ENCODE measurements around the gene CFHR2. TPM values are rescaled to one million over a fixed set of nuclear protein-coding genes. Genes with fewer than 3 reads are reported as not detected.
"Not testable (repeated sequence)": the region's sequence is repeated elsewhere in the genome, so short reads cannot be mapped to it uniquely, and the experiment has no call there.

CFHR2 gene
- total RNA-seq = not detected
- long read RNA-seq = 0 reads

GRCh38 chr1:196943568-196943967, at the start of gene CFHR2:
TSS of gene CFHR2 (plus strand) at chr1:196943738. CDS start at chr1:196943881, 143 bp downstream.
- DNase-seq (ENCODE audit: low spot score); intact Hi-C loops (cut with DNase I): not testable (repeated sequence)

DNA sequence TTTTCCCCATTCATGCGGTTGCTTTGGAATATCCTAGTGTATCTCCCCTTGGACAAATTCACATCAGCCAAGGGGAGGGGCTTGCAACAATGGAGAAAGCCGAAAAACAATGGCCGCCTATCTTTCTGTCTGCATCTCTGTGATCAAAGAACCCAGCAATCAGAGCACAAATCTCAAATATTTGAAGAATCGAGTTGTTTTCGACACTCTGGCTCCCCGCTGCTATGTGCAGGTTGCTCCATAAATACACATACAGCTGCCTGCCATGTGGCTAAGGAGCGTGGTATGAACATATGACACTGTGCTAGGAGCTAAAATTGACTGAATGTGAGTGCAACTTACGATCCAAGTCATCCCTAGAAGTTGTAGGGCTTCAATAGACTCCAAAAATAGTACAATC, 47.2 kb upstream of the CFHR2 start:
- DNase-seq (ENCODE audit: low spot score) = no peak
- intact Hi-C loops (cut with DNase I) = no loop called here

- intact Hi-C loops (cut with DNase I) = no loop called here
- no peak for DNase-seq (ENCODE audit: low spot score)
Observed at GRCh38 chr1:196897158-196897828, 46.2 kb upstream of the CFHR2 start.

- no peak for DNase-seq (ENCODE audit: low spot score)
- intact Hi-C loops (cut with DNase I) = no loop called here
Observed at GRCh38 chr1:196902344-196902743, 41.2 kb upstream of the CFHR2 start.

GRCh38 chr1:196910215-196910614, 33.3 kb upstream of the CFHR2 start:
- DNase-seq (ENCODE audit: low spot score) = no peak
- intact Hi-C loops (cut with DNase I) = no loop called here

DNA sequence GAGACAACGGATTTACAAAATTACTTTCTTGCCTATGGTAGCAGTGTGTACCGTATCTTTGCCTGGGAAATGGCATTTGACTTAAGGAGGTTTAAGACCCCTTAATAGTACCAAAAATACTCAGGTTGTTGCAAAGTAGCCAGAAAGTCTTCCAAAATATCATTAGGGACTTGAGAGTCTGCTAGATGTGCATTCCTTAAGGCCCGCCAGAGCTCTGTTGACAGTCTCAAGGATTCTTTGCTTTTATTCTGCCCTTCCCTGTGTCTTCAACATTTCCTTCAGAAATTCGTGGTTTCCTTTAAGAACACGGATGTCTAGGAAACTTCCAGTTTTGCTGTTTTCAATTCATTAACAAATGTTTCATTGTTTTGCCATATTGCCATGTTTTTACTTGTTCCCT, 31.3 kb upstream of the CFHR2 start:
- intact Hi-C loops (cut with DNase I); DNase-seq (ENCODE audit: low spot score): not testable (repeated sequence)

GRCh38 chr1:196926839-196927238, 16.7 kb upstream of the CFHR2 start:
- DNase-seq (ENCODE audit: low spot score); intact Hi-C loops (cut with DNase I): not testable (repeated sequence)

DNA sequence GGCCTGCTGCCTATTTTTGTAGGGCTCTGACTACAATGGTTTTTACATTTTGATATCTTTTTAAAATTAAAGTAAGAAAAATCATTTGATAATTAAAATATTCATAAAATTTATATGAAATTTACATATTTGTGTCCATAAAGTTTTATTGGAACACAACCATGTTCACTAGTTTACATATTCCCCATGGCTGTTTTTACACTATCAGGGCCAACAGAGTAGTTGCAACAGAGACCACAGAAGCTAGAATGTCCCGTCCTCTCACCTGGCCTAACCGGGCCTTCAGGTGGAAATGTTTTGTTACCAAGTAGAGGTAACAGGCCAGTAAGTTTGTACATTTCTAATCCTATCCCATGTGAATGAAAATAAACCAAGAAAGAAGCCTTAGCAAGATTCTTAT, 10.7 kb upstream of the CFHR2 start:
- intact Hi-C loops (cut with DNase I); DNase-seq (ENCODE audit: low spot score): not testable (repeated sequence)

GRCh38 chr1:196933531-196934189, 9.9 kb upstream of the CFHR2 start:
- DNase-seq (ENCODE audit: low spot score) = no peak
- intact Hi-C loops (cut with DNase I) = no loop called here

DNA sequence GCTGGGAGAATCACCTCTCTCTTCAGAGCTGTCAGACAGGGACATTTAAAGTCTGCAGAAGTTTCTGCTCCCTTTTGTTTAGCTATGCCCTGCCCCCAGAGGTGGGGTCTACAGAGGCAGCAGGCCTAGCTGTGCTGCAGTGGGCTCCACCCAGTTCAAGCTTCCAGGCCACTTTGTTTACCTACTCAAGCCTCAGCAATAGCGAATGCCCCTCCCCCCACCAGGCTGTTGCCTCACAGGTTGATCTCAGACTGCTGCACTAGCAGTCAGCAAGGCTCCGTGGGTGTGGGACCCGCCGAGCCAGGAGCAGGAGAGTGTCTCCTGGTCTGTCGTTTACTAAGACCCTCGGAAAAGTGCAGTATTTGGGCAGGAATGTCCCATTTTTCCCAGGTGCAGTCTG, 2.1 kb upstream of the CFHR2 start:
- intact Hi-C loops (cut with DNase I); DNase-seq (ENCODE audit: low spot score): not testable (repeated sequence)

- intact Hi-C loops (cut with DNase I) = no loop called here
- no peak for DNase-seq (ENCODE audit: low spot score)
Observed at GRCh38 chr1:196951711-196952394, 8.3 kb downstream of the CFHR2 start.

GRCh38 chr1:196954778-196955177, 11.2 kb downstream of the CFHR2 start:
- intact Hi-C loops (cut with DNase I) = no loop called here

DNA sequence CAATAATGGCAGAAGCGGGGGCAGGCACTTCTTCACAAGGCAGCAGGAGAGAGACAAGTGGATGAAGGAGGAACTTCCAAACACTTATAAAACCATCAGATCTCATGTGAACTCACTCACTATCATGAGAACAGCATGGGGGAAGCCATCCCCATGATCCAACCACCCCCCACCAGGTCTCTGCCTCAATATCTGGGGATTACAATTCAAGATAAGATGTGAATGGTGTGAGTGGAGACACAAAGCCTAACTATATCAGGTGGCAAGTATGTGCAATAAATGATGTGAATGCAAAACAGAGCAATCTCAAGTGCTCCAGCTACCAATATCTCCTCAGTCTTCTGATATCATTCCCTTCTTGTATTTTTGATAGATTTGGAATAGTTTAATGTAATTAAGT, 12.4 kb downstream of the CFHR2 start:
- intact Hi-C loops (cut with DNase I) = no loop called here
- DNase-seq (ENCODE audit: low spot score) = no peak

More at GRCh38 chr1:196954778-196955177, 11.2 kb downstream of the CFHR2 start:
- DNase-seq (ENCODE audit: low spot score) = no peak

GRCh38 chr1:196960854-196961253, 17.3 kb downstream of the CFHR2 start:
- intact Hi-C loops (cut with DNase I) = no loop called here
- DNase-seq (ENCODE audit: low spot score) = no peak

- intact Hi-C loops (cut with DNase I) = no loop called here
- DNase-seq (ENCODE audit: low spot score) = no peak
Observed at GRCh38 chr1:196970182-196970581, 26.6 kb downstream of the CFHR2 start.

- intact Hi-C loops (cut with DNase I) = no loop called here
- DNase-seq (ENCODE audit: low spot score) = no peak
Observed at GRCh38 chr1:196976278-196976677, 32.7 kb downstream of the CFHR2 start.

GRCh38 chr1:196977278-196977677, 33.7 kb downstream of the CFHR2 start, which contains the start of gene CFHR5:
TSS of gene CFHR5 (plus strand) at chr1:196977556. CDS start at chr1:196977665, 109 bp downstream.
- no peak for DNase-seq (ENCODE audit: low spot score)
- intact Hi-C loops (cut with DNase I) = no loop called here

DNA sequence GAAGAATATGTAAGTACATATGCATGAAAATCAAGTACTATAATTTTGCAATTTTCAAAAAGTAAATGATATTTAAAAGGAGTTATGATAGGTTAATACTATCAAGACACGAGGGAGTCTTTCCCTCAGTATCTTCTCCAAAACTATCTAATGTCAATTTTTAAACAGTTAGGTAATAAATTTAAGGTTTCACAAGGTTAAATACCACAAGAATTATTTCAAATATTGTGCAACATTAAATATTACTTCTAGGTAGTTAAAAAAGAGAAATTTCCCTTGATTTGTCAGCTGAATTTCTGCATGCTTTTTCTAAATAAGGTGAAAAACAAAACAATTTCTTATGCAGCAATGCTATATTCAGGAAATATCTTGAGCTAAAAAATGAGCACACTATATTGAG, 37.3 kb downstream of the CFHR2 start:
- DNase-seq (ENCODE audit: low spot score) = no peak

GRCh38 chr1:196982247-196982646, 38.7 kb downstream of the CFHR2 start:
- intact Hi-C loops (cut with DNase I); DNase-seq (ENCODE audit: low spot score): not testable (repeated sequence)

More for the DNA sequence above, 37.3 kb downstream of the CFHR2 start:
- intact Hi-C loops (cut with DNase I) = no loop called here

- intact Hi-C loops (cut with DNase I); DNase-seq (ENCODE audit: low spot score): not testable (repeated sequence)
Observed at GRCh38 chr1:196991919-196992651, 48.5 kb downstream of the CFHR2 start.

Data from cardiac septum (tissue), 1 donor.